GM19238 (cell line): ENCODE measurements around the gene CTAGE15.
"Not testable (repeated sequence)": the region's sequence is repeated elsewhere in the genome, so short reads cannot be mapped to it uniquely, and the experiment has no call there.

Source experiments
- DNase-seq: peaks from one replicate; pipeline ENCODE4 v3.0.0; 2011; ENCODE audit warnings: low spot score; ENCODE audit not compliant: insufficient read length

The CTAGE15 gene, protein sequence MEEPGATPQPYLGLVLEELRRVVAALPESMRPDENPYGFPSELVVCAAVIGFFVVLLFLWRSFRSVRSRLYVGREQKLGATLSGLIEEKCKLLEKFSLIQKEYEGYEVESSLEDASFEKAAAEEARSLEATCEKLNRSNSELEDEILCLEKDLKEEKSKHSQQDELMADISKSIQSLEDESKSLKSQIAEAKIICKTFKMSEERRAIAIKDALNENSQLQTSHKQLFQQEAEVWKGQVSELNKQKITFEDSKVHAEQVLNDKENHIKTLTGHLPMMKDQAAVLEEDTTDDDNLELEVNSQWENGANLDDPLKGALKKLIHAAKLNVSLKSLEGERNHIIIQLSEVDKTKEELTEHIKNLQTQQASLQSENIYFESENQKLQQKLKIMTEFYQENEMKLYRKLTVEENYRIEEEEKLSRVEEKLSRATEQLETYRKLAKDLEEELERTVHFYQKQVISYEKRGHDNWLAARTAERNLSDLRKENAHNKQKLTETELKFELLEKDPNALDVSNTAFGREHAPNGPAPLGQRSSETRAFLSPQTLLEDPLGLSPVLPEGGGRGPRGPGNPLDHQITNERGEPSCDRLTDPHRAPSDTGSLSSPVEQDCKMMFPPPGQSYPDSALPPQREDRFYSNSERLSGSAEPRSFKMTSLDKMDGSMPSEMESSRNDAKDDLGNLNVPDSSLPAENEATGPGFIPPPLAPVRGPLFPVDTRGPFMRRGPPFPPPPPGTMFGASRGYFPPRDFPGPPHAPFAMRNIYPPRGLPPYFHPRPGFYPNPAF

DNA sequence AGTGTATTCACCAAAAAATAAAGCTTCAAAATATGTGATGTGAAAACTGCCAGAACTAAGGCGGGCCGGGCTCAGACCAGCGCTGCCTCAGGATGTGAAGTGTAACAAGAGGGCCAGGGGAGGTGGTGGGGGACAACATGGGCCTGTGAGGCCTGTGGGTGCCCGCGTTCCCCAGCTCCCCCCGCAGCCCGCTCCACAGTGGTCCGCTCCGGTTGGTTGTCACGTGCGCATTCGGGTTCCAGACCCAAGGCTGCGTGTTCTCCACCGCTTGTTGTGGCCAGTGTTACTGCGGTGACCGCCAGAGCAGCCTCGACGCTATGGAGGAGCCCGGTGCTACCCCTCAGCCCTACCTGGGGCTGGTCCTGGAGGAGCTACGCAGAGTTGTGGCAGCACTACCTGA, at the start of gene CTAGE15:
Gene CTAGE15 (plus strand): TSS at position 301 of the 400 bp plus-strand sequence. CDS start 17 bp downstream, at position 318.
- not testable (repeated sequence) for DNase-seq

DNA sequence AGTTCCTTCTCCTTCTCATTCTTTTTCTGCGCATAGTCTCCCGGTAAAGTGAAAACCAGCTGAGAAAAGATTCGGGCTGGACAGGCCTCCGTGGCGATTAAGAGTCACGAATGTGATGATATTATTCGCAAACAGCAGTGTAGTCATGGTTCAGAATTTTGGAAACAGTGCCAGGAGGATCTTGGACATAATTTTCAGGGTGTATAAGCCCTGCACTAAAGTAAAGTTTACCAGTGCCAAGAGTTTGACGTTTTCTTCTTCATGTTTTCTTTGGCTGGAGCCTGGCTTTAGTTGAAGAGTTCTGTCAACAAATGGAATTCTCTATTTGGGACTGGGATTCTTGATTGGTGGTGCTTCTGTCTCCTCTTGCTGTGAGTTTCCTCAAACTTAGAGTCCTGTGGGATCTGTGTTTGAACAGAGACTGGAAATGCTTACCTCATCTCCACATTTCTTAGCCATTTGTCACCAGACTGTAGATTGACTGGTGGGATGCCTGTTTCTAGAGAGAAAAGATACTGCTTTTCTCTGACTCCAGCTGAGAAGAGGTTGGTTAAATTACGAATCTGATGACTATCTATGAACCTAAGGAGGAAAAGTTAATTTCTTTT, 49.2 kb upstream of the CTAGE15 start:
- DNase-seq, result not testable (repeated sequence)

DNA sequence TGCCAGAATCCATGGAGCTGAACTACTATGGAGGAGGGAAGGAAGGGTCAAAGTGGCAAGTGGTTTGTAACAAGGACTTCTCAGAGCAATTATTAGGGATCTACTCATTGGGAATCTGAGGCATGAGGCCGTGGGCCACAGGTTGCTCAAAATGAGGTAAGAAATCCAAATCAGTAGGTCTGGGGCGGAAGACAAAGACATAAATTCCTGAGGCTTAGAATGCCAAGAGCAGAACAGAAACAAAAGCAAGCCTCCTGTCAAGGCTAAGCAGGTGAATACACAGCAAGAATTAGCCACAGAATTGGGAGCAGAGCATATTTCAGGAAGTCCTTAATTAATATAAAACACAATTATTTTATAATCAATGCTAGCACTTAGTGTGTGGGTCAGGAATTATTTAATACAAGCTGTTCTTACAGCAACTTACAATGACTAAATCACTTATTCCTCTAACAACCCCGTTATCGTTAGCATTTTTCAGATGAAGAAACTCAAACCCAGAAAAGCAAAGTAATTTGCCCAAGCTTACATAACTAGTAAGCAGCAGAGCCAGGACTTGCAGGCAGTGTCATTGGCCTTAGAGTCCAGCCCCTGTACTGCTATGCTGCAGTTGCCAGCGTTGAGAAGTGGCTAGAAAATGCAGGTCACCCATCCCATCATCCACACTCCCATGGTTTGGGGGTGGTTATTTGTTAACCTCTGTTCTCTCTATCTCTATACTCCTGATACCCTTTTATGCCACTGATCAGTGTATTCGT, 40.3 kb upstream of the CTAGE15 start:
- DNase-seq, result not testable (repeated sequence)

DNA sequence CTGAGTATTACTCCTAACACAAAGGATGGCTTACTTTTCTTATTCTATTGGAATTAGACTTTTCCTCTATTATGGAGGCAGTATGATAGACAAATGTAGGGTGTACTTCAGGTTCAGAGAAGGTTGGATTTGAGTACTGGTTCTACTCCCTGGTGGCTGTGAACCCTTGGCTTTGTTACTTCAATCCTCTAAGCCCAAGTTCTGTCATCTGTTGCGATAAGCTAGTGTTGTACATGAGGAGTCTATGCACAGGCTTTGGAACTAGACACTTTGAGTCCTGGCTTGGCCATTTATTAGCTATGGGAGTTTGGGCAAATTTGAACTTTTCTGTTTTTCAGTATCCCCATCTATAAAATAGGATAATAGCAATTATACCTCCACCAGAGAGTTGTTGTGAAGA, 39.7 kb upstream of the CTAGE15 start:
- not testable (repeated sequence) for DNase-seq

DNA sequence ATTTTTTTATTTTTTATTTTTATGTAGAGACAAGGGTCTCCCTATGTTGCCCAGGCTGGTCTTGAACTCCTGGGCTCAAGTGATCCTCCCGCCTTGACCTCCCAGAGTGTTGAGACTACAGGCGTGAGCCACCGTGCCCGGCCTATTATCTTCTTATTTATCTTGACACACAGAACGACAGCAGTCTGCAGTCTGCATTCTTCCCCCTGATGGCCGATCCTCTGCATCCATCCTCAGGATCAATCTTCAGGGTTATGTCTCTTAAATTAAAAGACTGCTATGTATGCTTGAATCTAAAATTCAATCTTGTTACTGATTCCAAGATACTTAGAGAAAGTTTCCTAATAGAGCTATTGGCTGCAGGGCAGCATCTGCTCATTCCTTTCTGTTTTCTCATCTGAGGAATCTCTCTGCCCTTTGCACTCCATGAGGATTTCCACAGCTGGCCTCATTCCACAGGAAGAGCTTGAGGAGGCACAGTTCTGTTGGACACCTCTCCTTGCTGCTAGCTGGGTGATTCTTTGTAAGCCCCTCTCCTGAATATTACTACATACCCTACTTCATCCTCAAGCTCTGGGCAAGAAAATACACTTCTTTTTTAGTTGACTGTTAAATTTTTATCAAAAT, 38.3 kb upstream of the CTAGE15 start:
- DNase-seq, result not testable (repeated sequence)

DNA sequence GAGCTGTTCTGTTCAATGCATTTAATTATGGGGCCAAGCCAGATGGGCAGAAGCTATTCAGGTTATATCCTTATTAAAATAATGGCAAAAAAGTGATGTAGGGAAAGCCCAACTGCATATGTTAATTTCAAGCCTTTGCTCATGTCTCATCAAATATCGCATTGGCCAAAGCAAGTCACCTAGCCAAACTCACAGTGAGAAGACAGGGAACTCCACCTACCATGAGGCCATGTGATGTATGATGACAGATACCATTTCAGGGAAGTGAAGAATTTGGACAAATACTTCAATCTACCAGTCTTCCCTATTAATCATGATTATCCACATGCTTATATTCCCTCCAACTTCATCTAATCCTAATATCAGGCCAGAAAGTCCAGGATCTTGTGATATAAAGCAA, 35.2 kb upstream of the CTAGE15 start:
- not testable (repeated sequence) for DNase-seq

DNA sequence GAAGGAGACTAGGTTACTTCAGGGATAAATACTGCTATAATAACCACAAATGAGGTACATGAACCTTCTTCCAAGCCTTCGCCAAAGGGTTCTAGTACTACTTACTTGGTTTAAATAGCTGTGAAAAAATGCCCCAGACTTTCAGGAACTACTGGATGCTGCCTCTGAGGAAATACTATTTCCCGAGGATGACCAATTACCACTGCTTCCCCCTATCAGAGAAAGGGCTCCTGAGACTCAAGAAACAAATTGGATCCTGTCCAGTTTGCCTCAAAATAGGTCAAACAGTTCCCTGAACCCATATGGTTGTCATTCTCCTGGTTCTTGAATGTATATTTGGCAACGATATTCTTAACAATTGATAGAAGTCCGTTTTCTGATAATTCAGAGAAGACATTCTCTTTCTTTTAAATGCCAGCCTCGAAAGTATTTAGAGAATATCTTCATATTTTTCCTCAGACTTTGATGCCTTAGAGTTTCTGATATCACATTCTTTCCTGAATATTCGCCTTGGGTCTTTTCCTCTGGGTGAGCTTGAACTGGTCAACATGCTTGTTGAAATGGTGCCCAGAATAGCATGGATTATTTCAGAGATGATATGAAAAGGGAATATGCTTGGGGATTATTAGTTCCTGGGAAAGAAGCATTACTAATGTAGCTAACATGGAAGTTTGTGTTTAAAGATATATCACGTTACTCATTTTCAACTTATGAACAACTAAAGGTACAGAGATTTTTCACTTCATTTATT, 28.1 kb upstream of the CTAGE15 start:
- not testable (repeated sequence) for DNase-seq

DNA sequence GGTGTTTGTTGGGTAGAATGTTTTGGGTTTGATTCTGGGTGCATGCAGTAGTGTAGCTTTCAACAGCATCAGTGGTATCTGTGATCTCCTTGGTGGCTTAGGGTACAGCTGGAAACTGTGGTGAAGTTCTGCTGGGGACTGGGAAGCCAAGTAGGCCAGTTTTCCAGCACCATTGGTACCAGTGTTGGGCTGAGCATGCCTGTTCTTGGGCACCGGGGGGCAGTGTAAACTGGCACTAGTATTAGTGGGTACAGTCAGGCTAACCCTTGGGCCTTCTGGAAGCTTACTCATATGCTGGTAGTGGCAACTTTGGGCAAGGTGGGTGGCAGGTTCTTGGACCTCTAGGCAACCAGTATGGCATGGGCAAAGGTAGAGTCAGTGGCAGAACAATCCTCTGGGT, 15.6 kb upstream of the CTAGE15 start:
- not testable (repeated sequence) for DNase-seq

DNA sequence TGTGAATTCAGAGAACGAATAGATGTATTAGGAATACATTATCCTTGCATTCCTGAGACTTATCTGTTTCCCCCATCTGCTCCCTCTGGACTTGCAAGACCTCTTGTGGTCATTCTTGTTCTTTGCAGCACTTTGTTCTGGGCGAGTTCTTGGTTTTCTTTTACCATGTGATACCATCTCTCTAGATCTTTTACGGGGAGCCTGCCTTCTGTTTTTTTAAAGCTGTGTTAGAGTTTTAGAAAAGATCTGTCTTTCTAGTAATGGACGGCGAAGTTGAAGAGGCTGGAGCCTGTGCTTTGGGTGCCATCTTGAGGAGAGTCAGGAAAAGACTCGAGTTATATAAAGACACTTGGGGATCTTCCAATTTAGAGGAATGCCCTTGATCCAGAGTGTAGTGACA, 8.3 kb upstream of the CTAGE15 start:
- DNase-seq, result not testable (repeated sequence)

DNA sequence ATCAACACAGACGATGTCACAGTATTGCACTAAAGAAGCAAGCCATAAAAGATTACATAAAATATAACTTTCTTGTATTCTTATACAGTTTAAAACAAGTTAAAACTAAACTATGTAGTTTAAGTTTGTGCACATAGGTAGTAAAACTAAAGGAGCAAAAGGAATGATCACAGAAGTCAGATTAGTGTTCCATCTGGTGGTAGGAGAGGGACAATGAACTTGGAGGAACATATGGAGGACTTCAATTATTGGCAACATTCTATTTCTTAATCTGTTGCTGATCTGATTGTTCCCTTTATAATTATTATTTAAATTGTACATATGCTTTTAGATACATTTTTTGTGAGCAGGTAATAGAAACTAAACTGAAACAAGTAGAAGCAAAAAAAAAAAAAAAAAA, 5.6 kb upstream of the CTAGE15 start:
- not testable (repeated sequence) for DNase-seq

DNA sequence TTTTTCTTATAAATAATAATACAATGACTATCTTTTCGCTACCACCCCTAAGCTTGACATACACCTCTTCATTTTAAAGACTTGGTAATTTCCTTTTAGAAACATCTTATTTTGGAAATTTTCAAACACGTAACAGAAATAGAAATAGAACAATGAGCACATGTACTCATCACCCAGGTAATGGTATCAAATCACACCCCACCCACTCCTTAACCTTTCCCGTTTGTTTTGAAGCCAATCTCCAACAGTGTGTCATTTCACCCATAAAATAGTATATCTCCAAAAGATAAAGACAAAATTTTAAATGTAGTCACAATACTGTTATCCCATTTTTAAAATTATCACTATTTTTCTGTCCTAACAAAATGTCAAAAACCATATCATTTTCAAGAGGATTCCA, 16.6 kb downstream of the CTAGE15 start:
- not testable (repeated sequence) for DNase-seq

DNA sequence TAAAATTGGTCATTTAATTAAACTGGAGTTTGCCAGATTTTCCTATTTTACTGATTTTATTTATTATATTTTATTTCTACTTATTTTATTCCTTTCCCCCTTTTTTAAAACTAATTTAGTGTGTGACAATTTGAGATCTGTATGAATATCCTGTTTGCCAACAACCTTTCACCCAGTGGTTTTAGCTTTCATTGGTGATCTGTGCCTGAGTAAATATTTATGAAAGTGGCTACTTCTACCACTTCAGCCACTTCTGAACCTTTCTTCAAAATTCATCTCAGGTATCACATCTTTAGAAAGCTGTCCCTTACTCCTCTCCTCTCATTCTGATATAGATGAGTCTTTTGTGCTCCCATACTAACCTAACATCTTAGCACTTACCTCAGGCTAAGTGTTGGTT, 18.3 kb downstream of the CTAGE15 start:
- DNase-seq, result not testable (repeated sequence)

DNA sequence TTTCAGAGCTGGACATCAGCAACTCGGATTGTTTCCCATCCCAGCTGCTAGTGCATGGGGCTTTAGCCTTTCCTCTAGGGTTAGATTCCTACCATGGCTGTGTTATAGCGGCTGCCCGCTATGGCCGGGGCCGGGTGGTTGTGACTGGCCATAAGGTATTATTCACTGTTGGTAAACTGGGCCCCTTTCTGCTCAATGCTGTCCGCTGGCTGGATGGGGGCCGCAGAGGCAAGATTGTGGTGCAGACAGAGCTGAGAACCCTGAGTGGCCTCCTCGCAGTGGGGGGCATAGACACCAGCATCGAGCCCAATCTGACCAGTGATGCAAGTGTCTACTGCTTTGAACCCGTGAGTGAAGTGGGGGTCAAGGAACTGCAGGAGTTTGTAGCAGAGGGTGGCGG, 26.5 kb downstream of the CTAGE15 start:
- not testable (repeated sequence) for DNase-seq

DNA sequence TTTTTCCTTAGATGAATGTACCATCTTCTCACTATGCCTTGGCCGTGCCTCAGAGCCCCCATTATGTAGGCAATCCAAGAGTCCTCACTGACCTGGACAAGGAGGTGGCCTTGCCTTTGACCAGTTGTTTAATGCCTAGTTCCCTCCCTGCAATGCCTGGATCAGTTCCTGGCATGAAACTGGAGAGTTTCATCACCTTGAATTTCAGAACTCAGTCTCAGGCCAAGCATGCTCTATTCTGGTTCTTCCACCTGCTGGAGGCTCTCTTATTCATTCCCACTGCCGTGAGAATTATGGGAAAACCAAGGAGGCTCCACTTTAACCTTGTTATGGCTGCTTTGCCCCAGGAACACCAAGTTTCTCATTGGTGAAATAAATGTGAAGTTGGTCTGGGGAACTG, 31.9 kb downstream of the CTAGE15 start:
- DNase-seq, result not testable (repeated sequence)

DNA sequence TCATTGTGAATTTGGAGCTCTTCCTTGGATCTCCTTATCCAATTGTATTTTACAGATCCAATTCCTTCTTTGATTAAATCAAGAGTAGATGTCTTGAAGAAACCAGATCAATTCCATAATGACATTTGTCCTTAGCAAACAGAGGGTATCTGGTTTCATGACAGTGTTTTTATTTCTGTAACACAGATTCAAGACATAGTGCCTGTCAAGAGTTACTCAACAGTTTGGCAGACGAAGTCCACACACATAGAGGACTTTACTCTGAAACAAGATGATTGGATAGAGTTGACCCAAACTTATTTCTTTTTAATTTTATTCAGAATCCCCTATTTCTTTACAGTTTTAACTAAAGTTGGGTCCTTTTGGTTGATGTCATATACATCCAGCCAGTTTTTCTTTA, 34.5 kb downstream of the CTAGE15 start:
- DNase-seq, result not testable (repeated sequence)

DNA sequence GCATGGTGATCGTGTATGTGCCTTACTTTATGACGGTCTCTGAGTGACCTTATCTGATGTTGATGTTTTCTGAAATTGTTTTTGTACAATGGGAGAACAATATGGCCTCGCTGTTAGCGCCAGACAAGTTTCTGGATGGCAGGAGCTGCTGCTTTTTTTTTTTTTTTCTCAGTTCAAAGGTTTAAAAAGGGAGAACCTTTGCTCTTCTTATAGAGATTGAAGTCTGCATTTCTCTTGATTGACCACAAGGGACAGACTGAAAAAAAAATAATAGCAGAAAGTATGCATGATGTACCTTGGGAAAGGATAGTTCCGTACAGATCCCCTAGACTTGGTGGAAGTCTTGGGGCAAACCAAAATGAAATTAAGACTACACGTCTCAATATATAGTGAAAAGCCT, 43.9 kb downstream of the CTAGE15 start:
- DNase-seq, result not testable (repeated sequence)

DNA sequence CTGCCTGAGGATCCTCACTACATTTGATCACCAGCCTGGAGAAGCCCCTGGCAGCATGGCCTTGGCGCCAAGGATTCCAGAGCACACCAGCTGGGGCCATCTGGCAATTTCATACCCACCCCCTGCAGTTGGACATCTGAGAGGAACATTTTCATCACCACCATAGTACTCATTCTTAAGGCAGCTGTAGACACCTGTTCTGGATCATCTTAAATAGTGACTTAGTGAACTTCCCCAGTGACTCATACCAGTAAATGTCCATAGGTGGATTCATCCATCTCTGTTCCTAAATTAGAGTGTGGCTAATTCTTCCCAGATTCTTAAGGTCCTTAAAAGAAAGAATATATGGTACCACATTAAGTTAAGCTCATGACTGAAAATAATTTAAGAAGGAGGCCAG, 45.6 kb downstream of the CTAGE15 start:
- not testable (repeated sequence) for DNase-seq

DNA sequence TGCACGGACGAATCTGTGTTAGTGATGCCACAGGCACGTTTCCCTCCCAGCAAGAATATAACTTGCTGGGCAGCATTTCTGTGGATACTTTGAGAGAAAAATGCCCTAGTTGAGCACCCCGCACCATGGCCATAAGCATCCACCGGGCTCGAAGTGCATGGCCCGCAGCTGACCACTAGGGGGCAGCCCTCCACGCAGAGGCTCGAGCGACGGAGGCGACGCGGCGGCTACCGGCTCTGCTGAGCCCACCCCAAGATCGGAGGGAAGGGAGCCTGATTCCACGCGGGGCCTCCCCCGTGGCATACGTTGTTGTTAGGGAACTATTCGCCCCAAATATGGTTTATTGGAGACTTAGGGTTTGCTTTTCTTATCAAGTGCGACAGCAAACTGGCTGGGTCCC, 48.5 kb downstream of the CTAGE15 start:
- not testable (repeated sequence) for DNase-seq

DNA sequence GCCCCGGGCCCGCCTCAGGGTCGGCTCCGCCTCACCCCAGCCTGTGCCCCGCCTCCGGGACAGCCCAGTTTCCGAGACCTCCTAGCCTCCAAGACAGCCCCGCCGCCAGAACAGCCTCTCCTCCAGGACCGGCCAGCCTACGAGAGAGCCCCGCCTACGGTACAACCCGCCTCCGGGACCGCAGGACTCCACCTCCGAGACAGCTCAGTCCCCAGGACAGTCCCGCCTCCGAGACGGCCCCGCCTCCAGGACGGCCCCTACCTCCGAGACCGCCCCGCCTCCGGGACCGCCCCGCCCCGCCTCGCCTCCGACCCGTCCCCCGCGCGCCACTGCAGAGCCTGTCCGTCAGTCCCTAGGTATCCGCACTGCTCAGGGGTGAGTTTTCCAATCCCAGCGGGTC, 49.0 kb downstream of the CTAGE15 start, which contains the start of gene TCAF2:
Gene TCAF2 (plus strand): TSS at position 329 of the 400 bp plus-strand sequence.
- DNase-seq, result not testable (repeated sequence)

DNA sequence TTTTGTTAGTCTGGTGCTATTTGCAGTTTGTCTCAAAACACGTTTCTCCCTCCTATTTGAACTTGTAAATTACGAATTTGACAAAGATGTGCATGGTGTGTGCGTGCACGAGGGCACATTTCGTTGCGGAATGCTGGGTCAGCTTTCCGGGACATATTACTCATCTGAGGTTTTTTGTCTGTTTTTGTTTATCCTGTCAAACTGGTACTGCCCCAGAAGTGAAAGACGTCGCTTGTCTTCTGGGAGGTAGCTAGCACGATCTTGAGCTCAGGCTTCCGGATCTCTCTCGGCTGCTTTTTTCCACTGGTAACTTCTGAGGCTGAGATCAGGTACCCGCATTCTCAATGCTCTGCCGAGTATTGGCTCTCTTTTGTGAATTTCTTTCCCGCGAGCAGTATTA, 49.6 kb downstream of the CTAGE15 start:
- DNase-seq, result not testable (repeated sequence)
